ENCODE data around the gene MYL7. TPM values are rescaled to one million over a fixed set of nuclear protein-coding genes. Genes with fewer than 3 reads are reported as not detected.

The MYL7 gene
- polyA plus RNA-seq, 3 donors = not detected

DNA sequence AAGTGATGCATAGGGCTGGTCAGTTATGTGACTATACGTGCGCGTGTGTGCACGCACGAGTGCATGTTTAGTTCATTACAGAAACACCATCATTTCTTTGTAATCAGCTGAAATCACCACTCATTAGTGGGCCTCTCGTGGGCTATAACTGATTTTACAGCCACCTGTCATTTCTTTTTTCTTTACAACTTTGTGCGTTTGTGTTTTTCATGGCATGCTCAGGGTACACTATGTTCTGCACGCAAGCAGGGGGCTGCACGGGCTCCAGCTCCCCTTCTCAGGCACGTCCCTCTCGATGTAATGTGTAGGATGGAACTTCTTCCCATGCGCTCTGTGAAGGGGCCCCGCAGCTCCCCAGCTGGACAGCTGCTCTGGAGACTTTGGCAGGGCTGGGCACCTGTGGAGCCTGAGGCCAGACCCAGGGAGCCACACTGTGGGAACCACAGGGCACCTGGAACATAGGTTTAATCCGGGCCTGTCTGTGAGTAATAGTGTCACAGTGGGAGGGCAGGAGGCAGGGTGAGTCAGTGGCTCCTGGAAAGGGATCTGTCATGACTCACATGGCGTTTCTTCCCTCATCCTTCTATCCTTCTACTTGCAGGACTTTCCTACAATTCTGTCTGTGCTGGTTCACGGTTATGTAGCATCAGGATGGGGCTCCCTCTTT is 43.2 kb upstream of the MYL7 start:
- H3K27ac Mint-ChIP-seq = peak overlapping the region in 1 of 7 donors; percentile 60
- Histone ChIP-seq H3K4me1 (ENCODE audit: control insufficient read depth in 1 of 2, insufficient read depth in 2 of 2, low read length in 2 of 2) (no peaks in the 10 kb centered on the region), H3K36me3 (replicated peaks in 1 of 2; ENCODE audit: control insufficient read depth in 1 of 2, insufficient read depth in 2 of 2, low read length in 2 of 2) (no peaks in the 10 kb centered on the region), H3K9me3 (replicated peaks in 1 of 2; ENCODE audit: control insufficient read depth in 1 of 2, insufficient read depth in 1 of 2, low read length in 2 of 2) (peaks cover 11 to 13% of the 10 kb centered on the region in 2 donors), H3K4me2 (replicated peaks; ENCODE audit: extremely low read depth, low read length, poor library complexity, severe bottlenecking) (no peak overlapping the region), H2AFZ (ENCODE audit: insufficient read depth, low read depth, low read length, poor library complexity, severe bottlenecking) (no peak overlapping the region), H3K27ac (ENCODE audit: low read depth in 1 of 2, low read length in 2 of 2) (no peak overlapping the region), H3K27me3 (ENCODE audit: control insufficient read depth in 2 of 2, insufficient read depth in 2 of 2, low read length in 2 of 2) (no peaks in the 10 kb centered on the region), H4K20me1 (ENCODE audit: insufficient read depth, low read length) (no peaks in the 10 kb centered on the region), H3K4me3 (replicated peaks in 1 of 3; ENCODE audit: low read depth in 2 of 3, low read length in 3 of 3) (no peak overlapping the region), H3K9ac (ENCODE audit: insufficient read depth, low read length, poor library complexity, severe bottlenecking) (no peak overlapping the region), H3K79me2 (ENCODE audit: insufficient read depth, low read length) (no peaks in the 10 kb centered on the region)
- peaks cover 5 to 8% (median 6%) of the 10 kb centered on the region in 3 donors for H3K27me3 Mint-ChIP-seq (ENCODE audit: low read depth in 3 of 3)
- WGBS (ENCODE audit: insufficient coverage) = 83% methylated on average over 8 of the region's 16 CpGs
- intact Hi-C loops (cut with micrococcal nuclease) = no loop called here
- TF ChIP-seq CTCF (IDR thresholded peaks at IDR 0.05) = no peak
- H3K4me3 Mint-ChIP-seq = no peak overlapping the region
- DNase-seq = no peak
- H3K9me3 Mint-ChIP-seq = peaks cover 5 to 17% (median 13%) of the 10 kb centered on the region in 7 donors
- H3K36me3 Mint-ChIP-seq = no peaks in the 10 kb centered on the region
- H3K4me1 Mint-ChIP-seq = no peaks in the 10 kb centered on the region

DNA sequence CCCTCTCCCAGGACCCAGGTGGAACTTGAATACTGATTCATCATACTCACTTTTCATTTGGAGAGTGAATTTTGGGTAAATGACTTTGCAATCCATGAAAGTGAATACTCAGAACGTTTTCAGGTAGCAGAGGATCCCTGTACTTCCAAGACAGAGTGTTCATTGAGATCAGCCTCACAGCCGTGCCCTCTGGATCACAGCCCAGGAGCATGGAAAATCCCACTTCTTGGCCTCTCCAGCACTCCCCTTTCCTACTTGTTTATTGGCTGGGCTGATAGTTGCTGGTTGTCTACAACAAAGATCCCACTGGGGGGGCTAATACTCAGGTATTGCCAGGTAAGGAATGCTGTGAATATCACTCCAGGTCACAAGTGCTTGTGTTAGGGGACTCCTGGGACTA is 42.3 kb upstream of the MYL7 start:
- intact Hi-C loops (cut with micrococcal nuclease) = no loop called here
- no peak overlapping the region for H3K9ac ChIP-seq (ENCODE audit: insufficient read depth, low read length, poor library complexity, severe bottlenecking)
- no peaks in the 10 kb centered on the region for H3K4me1 Mint-ChIP-seq
- no peak overlapping the region for H3K27ac ChIP-seq (ENCODE audit: low read depth in 1 of 2, low read length in 2 of 2)
- DNase-seq = no peak
- no peak for TF ChIP-seq CTCF (IDR thresholded peaks at IDR 0.05)
- H3K4me2 ChIP-seq (replicated peaks; ENCODE audit: extremely low read depth, low read length, poor library complexity, severe bottlenecking) = no peak overlapping the region
- peaks cover 5 to 8% (median 7%) of the 10 kb centered on the region in 3 donors for H3K27me3 Mint-ChIP-seq (ENCODE audit: low read depth in 3 of 3)
- H3K9me3 Mint-ChIP-seq = peaks cover 5 to 17% (median 13%) of the 10 kb centered on the region in 7 donors
- H3K27ac Mint-ChIP-seq = no peak overlapping the region
- H3K4me3 ChIP-seq (replicated peaks in 1 of 3; ENCODE audit: low read depth in 2 of 3, low read length in 3 of 3) = no peak overlapping the region
- H3K9me3 ChIP-seq (replicated peaks in 1 of 2; ENCODE audit: control insufficient read depth in 1 of 2, insufficient read depth in 1 of 2, low read length in 2 of 2) = peaks cover 11 to 13% of the 10 kb centered on the region in 2 donors
- H3K4me1 ChIP-seq (ENCODE audit: control insufficient read depth in 1 of 2, insufficient read depth in 2 of 2, low read length in 2 of 2) = no peaks in the 10 kb centered on the region
- no peaks in the 10 kb centered on the region for H4K20me1 ChIP-seq (ENCODE audit: insufficient read depth, low read length)
- no CpG with 5 or more reads among the region's 2 CpGs for WGBS (ENCODE audit: insufficient coverage)
- H2AFZ ChIP-seq (ENCODE audit: insufficient read depth, low read depth, low read length, poor library complexity, severe bottlenecking) = no peak overlapping the region
- H3K36me3 ChIP-seq (replicated peaks in 1 of 2; ENCODE audit: control insufficient read depth in 1 of 2, insufficient read depth in 2 of 2, low read length in 2 of 2) = no peaks in the 10 kb centered on the region
- no peaks in the 10 kb centered on the region for H3K36me3 Mint-ChIP-seq
- H3K79me2 ChIP-seq (ENCODE audit: insufficient read depth, low read length) = no peaks in the 10 kb centered on the region
- no peak overlapping the region for H3K4me3 Mint-ChIP-seq
- no peaks in the 10 kb centered on the region for H3K27me3 ChIP-seq (ENCODE audit: control insufficient read depth in 2 of 2, insufficient read depth in 2 of 2, low read length in 2 of 2)
